ENCODE results near the gene DBP.

Gene DBP

GRCh38 chr19:48609571-48610108, 27.5 kb downstream of the DBP start:
- DNase-seq = no peak

- peak; percentile 42 for DNase-seq
Measured at GRCh38 chr19:48608798-48609263, 28.3 kb downstream of the DBP start.

- no peak for DNase-seq
Measured at GRCh38 chr19:48607359-48607755, 29.8 kb downstream of the DBP start.

GRCh38 chr19:48606463-48607358, 30.5 kb downstream of the DBP start, which contains the start of gene SPACA4:
SPACA4 (plus strand) TSS chr19:48606742; CDS start chr19:48606979, 237 bp downstream.
- no peak for DNase-seq

- no peak for DNase-seq
Measured at GRCh38 chr19:48603850-48604249, 33.3 kb downstream of the DBP start.

GRCh38 chr19:48603449-48603848, 33.7 kb downstream of the DBP start:
- no peak for DNase-seq

- no peak for DNase-seq
Measured at GRCh38 chr19:48603001-48603400, 34.2 kb downstream of the DBP start.

- no peak for DNase-seq
Measured at GRCh38 chr19:48600679-48601417, 36.3 kb downstream of the DBP start.

GRCh38 chr19:48598996-48599700, 38.0 kb downstream of the DBP start:
- no peak for DNase-seq

GRCh38 chr19:48596679-48597465, 40.3 kb downstream of the DBP start:
- peak; percentile 70 for DNase-seq

GRCh38 chr19:48596237-48596636, 40.9 kb downstream of the DBP start:
- DNase-seq = no peak

- no peak for DNase-seq
Measured at GRCh38 chr19:48595833-48596232, 41.3 kb downstream of the DBP start.

- DNase-seq = no peak
Measured at GRCh38 chr19:48595171-48595570, 42.0 kb downstream of the DBP start.

- no peak for DNase-seq
Measured at GRCh38 chr19:48591021-48591420, 46.2 kb downstream of the DBP start.

GRCh38 chr19:48588670-48589401, 48.3 kb downstream of the DBP start:
- peak; percentile 75 for DNase-seq

GRCh38 chr19:48587387-48587786, 49.8 kb downstream of the DBP start:
- no peak for DNase-seq

- no peak for DNase-seq
Measured at GRCh38 chr19:48582168-48582567, 55.0 kb downstream of the DBP start.

Measured in central memory CD4-positive, alpha-beta T cell (primary cell).